Ishikawa (cell line): ENCODE data around the gene ETV2.

Experiments
- CEBPB ChIP-seq: IDR thresholded peaks from 2 replicates; pipeline ENCODE4 v1.6.1; 2012
- CREB1 ChIP-seq: IDR thresholded peaks from 2 replicates; pipeline ENCODE4 v1.6.1; 2012; ENCODE audit warnings: low read depth
- EGR1 ChIP-seq: IDR thresholded peaks from 2 replicates; pipeline ENCODE4 v1.6.1; 2012
- EP300 ChIP-seq: IDR thresholded peaks from 2 replicates; pipeline ENCODE4 v1.6.1; 2012; ENCODE audit warnings: borderline replicate concordance
- FOXM1 ChIP-seq: IDR thresholded peaks from 2 replicates; pipeline ENCODE4 v1.6.1; 2012; ENCODE audit warnings: low read depth, borderline replicate concordance
- MAX ChIP-seq: IDR thresholded peaks from 2 replicates; pipeline ENCODE4 v1.6.1; 2012
- NFIC ChIP-seq: IDR thresholded peaks from 2 replicates; pipeline ENCODE4 v1.6.1; 2012
- RAD21 ChIP-seq: IDR thresholded peaks from 2 replicates; pipeline ENCODE4 v1.6.1; 2012; ENCODE audit warnings: low read depth
- REST ChIP-seq: IDR thresholded peaks from 2 replicates; pipeline ENCODE4 v1.6.1; 2012; ENCODE audit warnings: low read depth, mild to moderate bottlenecking
- TAF1 ChIP-seq: IDR thresholded peaks from 2 replicates; pipeline ENCODE4 v1.6.1; 2012; ENCODE audit warnings: low read depth, mild to moderate bottlenecking
- TCF12 ChIP-seq: IDR thresholded peaks from 2 replicates; pipeline ENCODE4 v1.6.1; 2012; ENCODE audit warnings: low read depth
- TEAD4 ChIP-seq: IDR thresholded peaks from 2 replicates; pipeline ENCODE4 v1.6.1; 2012
- USF1 ChIP-seq: IDR thresholded peaks from 2 replicates; pipeline ENCODE4 v1.6.1; 2012
- YY1 ChIP-seq: IDR thresholded peaks from 2 replicates; pipeline ENCODE4 v1.6.1; 2012; ENCODE audit warnings: low read depth
- ZBTB7A ChIP-seq: IDR thresholded peaks from 2 replicates; pipeline ENCODE4 v1.6.1; 2012; ENCODE audit warnings: low read depth

ETV2 gene

GRCh38 chr19:35665157-35665556 is 23.6 kb downstream of the ETV2 start:
- TF ChIP-seq TAF1 (no peak), ZBTB7A (no peak), YY1 (no peak), NFIC (no peak), MAX (no peak), USF1 (no peak), CREB1 (no peak), REST (no peak), TCF12 (no peak), EP300 (no peak)

GRCh38 chr19:35665604-35666003 is 24.1 kb downstream of the ETV2 start:
- TF ChIP-seq REST, result no peak
- TF ChIP-seq USF1, result no peak
- TF ChIP-seq ZBTB7A, result no peak

GRCh38 chr19:35666251-35666913 is 24.8 kb downstream of the ETV2 start, which contains the start of gene UPK1A:
TSS of gene UPK1A (plus strand) at chr19:35666517. CDS start at chr19:35666813, 296 bp downstream.
- TF ChIP-seq YY1 (no peak), EGR1 (no peak), TEAD4 (no peak), MAX (no peak), NFIC (no peak), ZBTB7A (no peak), TAF1 (no peak), EP300 (no peak)

DNA sequence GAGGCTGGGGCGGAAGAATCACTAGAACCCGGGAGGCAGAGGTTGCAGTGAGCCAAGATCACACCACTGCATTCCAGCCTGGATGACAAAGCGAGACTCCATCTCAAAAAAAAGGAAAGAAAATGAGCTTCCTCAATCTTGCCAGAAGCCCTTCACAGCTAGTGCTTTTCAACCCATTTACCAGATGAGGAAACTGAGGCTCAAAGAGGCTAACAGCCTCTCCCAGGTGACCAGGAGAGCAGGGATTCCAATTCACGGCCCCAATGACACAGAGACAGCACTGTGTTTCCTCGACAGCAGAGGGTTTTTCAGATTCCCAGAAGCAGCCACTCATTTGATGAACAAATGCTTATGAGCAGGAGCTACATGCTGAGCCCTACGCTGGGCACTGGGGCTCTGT is 28.0 kb downstream of the ETV2 start:
- TF ChIP-seq EP300, result no peak
- no peak for TF ChIP-seq TEAD4
- no peak for TF ChIP-seq EGR1
- TF ChIP-seq CREB1, result no peak
- TF ChIP-seq FOXM1, result no peak
- TF ChIP-seq REST, result no peak
- no peak for TF ChIP-seq USF1
- no peak for TF ChIP-seq RAD21
- no peak for TF ChIP-seq TCF12
- no peak for TF ChIP-seq YY1
- TF ChIP-seq CEBPB, result no peak
- no peak for TF ChIP-seq NFIC
- TF ChIP-seq MAX, result no peak
- TF ChIP-seq TAF1, result no peak
- TF ChIP-seq ZBTB7A, result no peak
